Dermis blood vessel endothelial cell (primary cell): ENCODE measurements around the gene MEIOB. TPM values are rescaled to one million over a fixed set of nuclear protein-coding genes. Genes with fewer than 3 reads are reported as not detected.

Experiments used
- DNase-seq: peaks from one replicate; pipeline ENCODE4 v3.0.0; 2010
- total RNA-seq: library from RNA; depleted of rRNA; stranded (reverse); fragments of >200 nt; gene quantifications from 2 replicates; pipeline ENCODE4 v1.2.3, GENCODE V29; 2014

The MEIOB gene
- total RNA-seq, 1 donor from 2014 or later, result not detected

GRCh38 chr16:1828645-1829410, 43.1 kb downstream of the MEIOB start:
- DNase-seq, result no peak

DNA sequence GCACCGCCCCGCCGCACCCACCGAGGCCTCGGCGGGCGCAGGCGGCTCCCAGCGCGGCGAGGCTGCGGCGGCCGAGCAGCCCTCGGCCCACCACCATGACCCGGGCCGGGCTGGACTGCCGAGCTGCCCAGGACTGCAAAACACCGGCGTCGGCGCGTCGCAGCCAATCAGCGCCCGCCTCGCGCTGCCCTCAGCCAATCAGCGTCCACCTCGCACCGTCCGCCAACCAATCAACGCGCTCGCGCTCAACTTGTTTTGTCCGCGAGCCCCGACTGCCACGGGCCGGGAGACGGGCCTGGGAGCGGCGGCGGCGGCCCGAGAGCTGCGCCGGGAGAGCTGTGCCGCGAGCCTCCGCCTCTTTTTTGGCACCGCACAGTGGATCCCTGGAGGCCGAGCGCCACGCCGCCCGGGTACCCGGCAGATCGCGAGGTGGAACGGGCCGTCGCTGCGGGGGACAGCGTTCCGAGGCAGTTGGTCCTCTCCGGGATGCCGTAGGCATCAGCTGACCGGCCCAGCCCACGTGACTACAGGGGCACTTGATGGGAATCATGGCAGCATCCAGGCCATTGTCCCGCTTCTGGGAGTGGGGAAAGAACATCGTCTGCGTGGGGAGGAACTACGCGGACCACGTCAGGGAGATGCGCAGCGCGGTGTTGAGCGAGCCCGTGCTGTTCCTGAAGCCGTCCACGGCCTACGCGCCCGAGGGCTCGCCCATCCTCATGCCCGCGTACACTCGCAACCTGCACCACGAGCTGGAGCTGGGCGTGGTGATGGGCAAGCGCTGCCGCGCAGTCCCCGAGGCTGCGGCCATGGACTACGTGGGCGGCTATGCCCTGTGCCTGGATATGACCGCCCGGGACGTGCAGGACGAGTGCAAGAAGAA, 45.0 kb downstream of the MEIOB start, which contains the start of the genes FAHD1 and HAGH:
FAHD1 (plus strand) TSS at position 516 of the 883 bp plus-strand sequence; CDS start at position 549, 33 bp downstream.
HAGH (minus strand) TSS at position 135 of the 883 bp plus-strand sequence; CDS start at position 97, 38 bp downstream.
- DNase-seq, result peak; percentile 98

- DNase-seq, result peak; percentile 78
Observed at GRCh38 chr16:1825864-1826690, 45.9 kb downstream of the MEIOB start.

- no peak for DNase-seq
Observed at GRCh38 chr16:1825381-1825863, 46.5 kb downstream of the MEIOB start.

GRCh38 chr16:1823821-1824220, 48.1 kb downstream of the MEIOB start:
- peak; percentile 83 for DNase-seq

- DNase-seq, result no peak
Observed at GRCh38 chr16:1822801-1823200, 49.2 kb downstream of the MEIOB start.

- no peak for DNase-seq
Observed at GRCh38 chr16:1821861-1822611, 49.9 kb downstream of the MEIOB start.

- DNase-seq, result no peak
Observed at GRCh38 chr16:1820946-1821290, 51.0 kb downstream of the MEIOB start.

- no peak for DNase-seq
Observed at GRCh38 chr16:1820096-1820945, 51.6 kb downstream of the MEIOB start.

DNA sequence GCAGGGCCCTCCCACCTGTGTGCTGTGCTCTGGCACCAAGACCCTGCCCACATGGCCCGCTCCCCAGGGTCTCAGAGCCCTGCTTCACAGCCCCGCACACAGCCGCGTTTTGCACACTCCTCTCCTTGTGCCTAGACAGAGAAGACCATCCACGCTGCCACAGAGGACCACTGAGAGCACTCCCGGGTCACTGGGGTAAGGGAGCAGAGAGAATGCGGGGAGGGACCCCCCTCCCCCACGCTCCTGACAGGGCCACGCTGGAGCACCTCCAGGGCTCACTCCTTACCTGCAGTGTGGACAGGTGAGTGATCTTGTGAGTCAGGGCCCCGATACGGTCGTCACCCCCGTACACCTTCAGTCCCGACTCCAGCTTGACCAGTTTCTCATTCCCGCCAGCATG, 52.4 kb downstream of the MEIOB start:
- no peak for DNase-seq

GRCh38 chr16:1818873-1819525, 53.0 kb downstream of the MEIOB start:
- no peak for DNase-seq

GRCh38 chr16:1818204-1818872, 53.6 kb downstream of the MEIOB start:
- DNase-seq, result no peak

DNA sequence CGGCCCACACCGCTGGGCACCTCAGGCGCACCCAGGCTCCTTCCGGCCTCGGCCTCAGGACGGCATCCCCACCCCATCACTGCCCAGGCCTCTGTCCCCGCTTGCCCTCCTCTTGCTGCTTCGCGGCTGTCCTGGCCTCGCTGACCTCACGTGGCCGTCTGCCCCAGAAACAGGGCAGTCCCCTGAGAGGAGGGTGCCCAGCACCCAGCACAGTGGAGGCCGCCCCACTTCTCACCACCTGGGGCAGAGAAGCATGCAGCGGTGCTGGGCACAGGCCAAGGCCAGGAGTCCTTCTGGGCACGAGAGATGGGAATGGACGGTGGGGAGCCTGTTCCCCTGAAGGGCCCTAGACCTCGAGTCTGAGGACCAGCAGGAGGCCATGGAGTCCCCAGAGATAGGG, 54.2 kb downstream of the MEIOB start:
- DNase-seq, result no peak

GRCh38 chr16:1817276-1817589, 54.7 kb downstream of the MEIOB start:
- no peak for DNase-seq

GRCh38 chr16:1816396-1817275, 55.3 kb downstream of the MEIOB start:
- DNase-seq, result no peak

DNA sequence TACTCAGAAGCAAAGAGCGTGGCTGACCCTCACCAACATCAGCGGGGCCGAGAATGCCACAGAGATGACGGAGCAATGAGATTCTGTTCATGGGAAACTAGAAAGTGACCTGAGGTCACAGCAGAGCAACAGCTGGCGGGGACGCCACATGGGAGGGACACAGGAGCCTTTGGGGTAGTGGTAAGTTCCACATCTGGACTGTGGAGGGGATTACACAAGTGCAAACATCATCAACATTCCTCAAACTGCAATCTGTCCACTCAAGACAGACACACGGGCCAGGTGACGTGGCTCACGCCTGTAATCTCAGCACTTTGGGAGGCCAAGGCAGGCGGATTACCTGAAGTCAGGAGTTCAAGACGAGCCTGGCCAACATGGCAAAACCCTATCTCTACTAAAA, 56.5 kb downstream of the MEIOB start:
- no peak for DNase-seq

- DNase-seq, result peak; percentile 85
Observed at GRCh38 chr16:1812732-1813163, 59.2 kb downstream of the MEIOB start.

- no peak for DNase-seq
Observed at GRCh38 chr16:1810536-1810935, 61.4 kb downstream of the MEIOB start.

DNA sequence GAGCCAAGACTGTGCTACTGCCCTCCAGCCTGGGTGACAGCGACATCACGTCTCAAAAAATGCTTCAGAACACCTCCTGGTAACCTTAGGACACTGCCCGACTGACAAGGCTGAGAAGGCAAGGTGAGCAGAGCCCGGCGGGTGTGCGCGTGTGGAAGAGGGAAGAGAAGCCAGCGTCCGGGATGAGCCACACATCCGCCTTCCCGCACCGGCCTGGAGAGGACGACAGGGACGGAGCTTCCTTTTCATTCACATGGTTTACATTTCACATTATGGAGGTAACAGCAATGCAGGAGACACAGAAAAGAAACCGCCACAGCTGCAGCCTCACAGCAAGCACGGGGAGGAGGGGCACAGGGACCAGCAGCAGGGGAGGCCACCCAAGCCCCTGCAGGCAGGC, 61.9 kb downstream of the MEIOB start:
- DNase-seq, result no peak
